Loucy (cell line): Measurements from ENCODE around the gene TFB1M.

Experiments
- CTCF ChIP-seq: fragments of 200-600 bp; sonication (generic); conservative IDR thresholded peaks from 2 replicates; pipeline ENCODE4 v1.5.1; 2014; ENCODE audit warnings: mild to moderate bottlenecking, antibody characterized with exemption, low read length
- EZH2phosphoT487 ChIP-seq: fragments of 200-600 bp; IDR thresholded peaks from 2 replicates; pipeline ENCODE4 v1.6.1; 2018; ENCODE audit warnings: antibody characterized with exemption, mild to moderate bottlenecking, moderate library complexity, borderline replicate concordance

- TF ChIP-seq CTCF (no peak), EZH2phosphoT487 (no peak)
Measured at GRCh38 chr6:155328074-155328538, 13.8 kb upstream of the TFB1M start.
